CD14-positive monocyte (primary cell): ENCODE measurements around the gene EYA3. TPM values are rescaled to one million over a fixed set of nuclear protein-coding genes. Genes with fewer than 3 reads are reported as not detected.

ENCODE experiments used
- DNase-seq, 3 donors: peaks; one replicate each; pipeline ENCODE4 v3.0.0-alpha.2; 2011 to 2022
- H2AFZ ChIP-seq: 2 replicates; pipeline ENCODE4 v1.6.0; 2012; ENCODE audit warnings: mild to moderate bottlenecking, low read depth, low read length, inconsistent platforms; ENCODE audit not compliant: insufficient read depth, poor library complexity, severe bottlenecking
- H3K27ac ChIP-seq, 2 donors: 1 replicate in 1 of 2; 2 replicates in 1 of 2; pipeline ENCODE4 v1.5.1; 2012 to 2013; ENCODE audit warnings: low read length in 2 of 2, control low read depth in 1 of 2, inconsistent platforms in 1 of 2, low read depth in 1 of 2, mild to moderate bottlenecking in 1 of 2
- H3K27me3 ChIP-seq, 2 donors: one replicate each; pipeline versions ENCODE4 v1.6.0 to v1.6.1; 2011 to 2013; ENCODE audit warnings: low read length in 2 of 2; ENCODE audit not compliant: control insufficient read depth in 2 of 2, insufficient read depth in 2 of 2
- H3K36me3 ChIP-seq, 2 donors: replicated peaks in 1 of 2; 1 replicate in 1 of 2; 2 replicates in 1 of 2; pipeline versions ENCODE4 v1.5.1 to v1.6.1; 2012 to 2013; ENCODE audit warnings: low read length in 2 of 2, control low read depth in 1 of 2, inconsistent platforms in 1 of 2, mild to moderate bottlenecking in 1 of 2; ENCODE audit not compliant: insufficient read depth in 2 of 2, control insufficient read depth in 1 of 2
- H3K4me1 ChIP-seq, 2 donors: 1 replicate in 1 of 2; 2 replicates in 1 of 2; pipeline versions ENCODE4 v1.5.1 to v1.6.1; 2012 to 2013; ENCODE audit warnings: low read length in 2 of 2, control low read depth in 1 of 2, inconsistent platforms in 1 of 2, mild to moderate bottlenecking in 1 of 2, moderate library complexity in 1 of 2; ENCODE audit not compliant: insufficient read depth in 2 of 2, control insufficient read depth in 1 of 2
- H3K4me2 ChIP-seq: replicated peaks from 2 replicates; pipeline ENCODE3; 2012; ENCODE audit warnings: low read length, moderate library complexity, mild to moderate bottlenecking; ENCODE audit not compliant: poor library complexity, severe bottlenecking; ENCODE audit errors: extremely low read depth
- H3K4me3 ChIP-seq, 3 experiments: fragments of 200-600 bp in 1 of 3; sonication (generic) in 1 of 3; replicated peaks in 1 of 3; 1 replicate in 2 of 3; 2 replicates in 1 of 3; pipeline ENCODE4 v1.5.1; 2011 to 2013; ENCODE audit warnings: low read length in 3 of 3, mild to moderate bottlenecking in 3 of 3, control low read depth in 2 of 3, low read depth in 2 of 3, inconsistent platforms in 1 of 3, moderate library complexity in 1 of 3
- H3K79me2 ChIP-seq: 2 replicates; pipeline ENCODE4 v1.6.0; 2012; ENCODE audit warnings: mild to moderate bottlenecking, control low read depth, inconsistent platforms, low read length, moderate library complexity; ENCODE audit not compliant: insufficient read depth
- H3K9ac ChIP-seq: 2 replicates; pipeline ENCODE4 v1.6.0; 2017; ENCODE audit warnings: low read length, mild to moderate bottlenecking; ENCODE audit not compliant: insufficient read depth, poor library complexity, severe bottlenecking
- H3K9me3 ChIP-seq, 2 donors: replicated peaks in 1 of 2; 1 replicate in 1 of 2; 2 replicates in 1 of 2; pipeline versions ENCODE4 v1.5.1 to v1.6.1; 2012 to 2013; ENCODE audit warnings: low read length in 2 of 2, control low read depth in 1 of 2; ENCODE audit not compliant: control insufficient read depth in 1 of 2, insufficient read depth in 1 of 2
- H4K20me1 ChIP-seq: 2 replicates; pipeline ENCODE4 v1.6.0; 2012; ENCODE audit warnings: mild to moderate bottlenecking, low read length, control low read depth, moderate library complexity; ENCODE audit not compliant: insufficient read depth
- H3K27ac Mint-ChIP-seq, 7 donors: one replicate each; pipeline ENCODE4 v1.8.0; 2020; ENCODE audit warnings: mild to moderate bottlenecking in 7 of 7, mixed read lengths in 7 of 7, moderate library complexity in 6 of 7, inconsistent platforms in 2 of 7
- H3K27me3 Mint-ChIP-seq, 3 donors: one replicate each; pipeline ENCODE4 v1.8.0; 2021 to 2022; ENCODE audit warnings: low read depth in 3 of 3, mild to moderate bottlenecking in 3 of 3, mixed read lengths in 3 of 3, moderate library complexity in 3 of 3, inconsistent platforms in 1 of 3
- H3K36me3 Mint-ChIP-seq, 2 donors: one replicate each; pipeline ENCODE4 v1.8.0; 2020; ENCODE audit warnings: mixed read lengths in 2 of 2, inconsistent platforms in 1 of 2, mild to moderate bottlenecking in 1 of 2
- H3K4me1 Mint-ChIP-seq: one replicate; pipeline ENCODE4 v1.8.0; 2020; ENCODE audit warnings: mild to moderate bottlenecking, mixed read lengths
- H3K4me3 Mint-ChIP-seq, 2 donors: one replicate each; pipeline ENCODE4 v1.8.0; 2020; ENCODE audit warnings: mild to moderate bottlenecking in 2 of 2, mixed read lengths in 2 of 2, moderate library complexity in 1 of 2
- H3K9me3 Mint-ChIP-seq, 7 donors: one replicate each; pipeline ENCODE4 v1.8.0; 2020 to 2022; ENCODE audit warnings: mixed read lengths in 7 of 7, mild to moderate bottlenecking in 6 of 7, moderate library complexity in 6 of 7, inconsistent platforms in 2 of 7
- WGBS: methylation state at CpG from one replicate; pipeline ENCODE4 v1.1.5; 2013; ENCODE audit warnings: missing lambda C conversion rate; ENCODE audit not compliant: insufficient coverage; 5-methylcytosine and 5-hydroxymethylcytosine counted together
- intact Hi-C, 2 donors: fragments of 100-400 bp; cut with micrococcal nuclease; formaldehyde crosslinking; loops; one replicate each; pipeline versions ENCODE4 v1.15.0 to v1.15.1; 2023
- polyA plus RNA-seq, 3 donors: library from polyadenylated mRNA; depleted of rRNA in 1 of 3; unstranded in 2 of 3; stranded (reverse) in 1 of 3; fragments of 300-500 nt in 2 of 3; fragments of >200 nt in 1 of 3; fragmentation: Illumina TruSeq in 2 of 3; gene quantifications; 1 replicate in 2 of 3; 2 replicates in 1 of 3; pipeline ENCODE4 v1.2.3, GENCODE V29; 2012 to 2021
- TF ChIP-seq, protein P1 (sequence below): fragments of 200-600 bp; IDR thresholded peaks from one replicate; pipeline ENCODE4 v1.8.0; 2022; ENCODE audit warnings: antibody characterized with exemption, mild to moderate bottlenecking

EYA3 gene
- polyA plus RNA-seq, 3 donors: 3.3 to 21.1 (median 3.7) TPM

DNA sequence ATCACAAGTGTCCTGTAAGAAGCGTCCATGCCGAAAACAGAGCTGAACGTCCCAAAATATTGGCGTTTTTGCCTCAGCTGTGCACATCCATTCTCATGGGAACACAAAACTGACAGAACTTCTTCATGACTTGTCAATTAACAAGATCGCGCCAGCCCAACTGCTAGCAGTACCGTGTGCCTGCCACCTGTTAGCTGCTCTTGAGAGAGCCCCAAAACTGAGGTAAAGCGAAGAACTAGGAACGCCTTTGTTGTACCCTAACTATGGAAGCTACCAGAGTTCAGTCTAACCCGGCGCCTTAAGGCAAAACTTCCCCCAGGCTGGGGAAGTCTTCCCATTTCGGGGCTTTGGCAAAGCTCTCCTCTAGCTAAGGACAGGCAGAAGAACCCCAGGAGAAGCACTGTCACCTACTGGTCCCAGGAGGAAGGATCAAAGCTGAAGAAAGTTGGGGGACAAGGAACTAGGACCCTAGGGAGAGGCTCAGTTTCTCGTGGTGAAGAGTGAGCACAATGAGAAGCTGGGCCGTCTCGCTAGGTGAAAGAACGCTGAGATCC, 719 bp downstream of the EYA3 start:
- Mint-ChIP-seq H3K4me3 (peak overlapping the region; percentile 94 to 100), H3K27me3 (peaks cover 0 to 2% (median 0%) of the 10 kb centered on the region in 3 donors)
- WGBS: 5% methylated on average over 16 of the region's 16 CpGs

DNA sequence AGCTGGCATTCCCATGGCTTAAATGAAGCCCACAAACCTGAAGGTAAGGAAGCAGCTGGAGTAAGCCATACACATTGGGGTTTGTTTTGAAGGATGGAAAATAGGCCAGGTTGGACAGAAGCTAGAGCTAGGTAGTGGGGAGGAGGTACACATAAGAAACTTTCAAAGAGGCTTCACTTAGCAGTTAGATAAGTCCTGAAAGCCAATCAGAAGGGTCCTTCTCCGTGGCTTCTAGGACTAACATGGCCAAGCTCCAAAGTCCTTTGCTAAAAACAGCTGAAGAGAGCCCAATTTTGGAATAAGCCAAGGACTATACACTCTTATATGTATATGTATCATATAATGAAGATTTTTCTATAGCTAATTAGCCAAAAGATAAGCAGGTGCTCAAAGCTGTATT, 1.8 kb downstream of the EYA3 start:
- H3K9ac ChIP-seq: no peak overlapping the region
- no peak overlapping the region for H2AFZ ChIP-seq
- H3K27ac ChIP-seq: no peak overlapping the region
- H3K36me3 Mint-ChIP-seq: peaks cover 0 to 1% of the 10 kb centered on the region in 2 donors
- H3K4me1 ChIP-seq: peaks cover 22 to 24% of the 10 kb centered on the region in 2 donors
- no peak overlapping the region for H3K4me2 ChIP-seq
- no peaks in the 10 kb centered on the region for H3K9me3 ChIP-seq
- H3K9me3 Mint-ChIP-seq: no peaks in the 10 kb centered on the region
- H3K79me2 ChIP-seq: peaks cover 68% of the 10 kb centered on the region
- no peak overlapping the region for H3K27ac Mint-ChIP-seq
- H3K27me3 Mint-ChIP-seq: peaks cover 0 to 2% (median 0%) of the 10 kb centered on the region in 3 donors
- intact Hi-C loops: no loop called here
- TF ChIP-seq, protein P1, sequence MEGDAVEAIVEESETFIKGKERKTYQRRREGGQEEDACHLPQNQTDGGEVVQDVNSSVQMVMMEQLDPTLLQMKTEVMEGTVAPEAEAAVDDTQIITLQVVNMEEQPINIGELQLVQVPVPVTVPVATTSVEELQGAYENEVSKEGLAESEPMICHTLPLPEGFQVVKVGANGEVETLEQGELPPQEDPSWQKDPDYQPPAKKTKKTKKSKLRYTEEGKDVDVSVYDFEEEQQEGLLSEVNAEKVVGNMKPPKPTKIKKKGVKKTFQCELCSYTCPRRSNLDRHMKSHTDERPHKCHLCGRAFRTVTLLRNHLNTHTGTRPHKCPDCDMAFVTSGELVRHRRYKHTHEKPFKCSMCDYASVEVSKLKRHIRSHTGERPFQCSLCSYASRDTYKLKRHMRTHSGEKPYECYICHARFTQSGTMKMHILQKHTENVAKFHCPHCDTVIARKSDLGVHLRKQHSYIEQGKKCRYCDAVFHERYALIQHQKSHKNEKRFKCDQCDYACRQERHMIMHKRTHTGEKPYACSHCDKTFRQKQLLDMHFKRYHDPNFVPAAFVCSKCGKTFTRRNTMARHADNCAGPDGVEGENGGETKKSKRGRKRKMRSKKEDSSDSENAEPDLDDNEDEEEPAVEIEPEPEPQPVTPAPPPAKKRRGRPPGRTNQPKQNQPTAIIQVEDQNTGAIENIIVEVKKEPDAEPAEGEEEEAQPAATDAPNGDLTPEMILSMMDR: no peak
- H3K4me3 Mint-ChIP-seq: no peak overlapping the region
- H3K36me3 ChIP-seq: no peaks in the 10 kb centered on the region
- H4K20me1 ChIP-seq: peaks cover 19% of the 10 kb centered on the region
- H3K4me3 ChIP-seq: no peak overlapping the region
- peaks cover 27% of the 10 kb centered on the region for H3K4me1 Mint-ChIP-seq
- WGBS: no CpG with 5 or more reads among the region's 1 CpG
- no peak for DNase-seq
- no peaks in the 10 kb centered on the region for H3K27me3 ChIP-seq

More for the DNA sequence above, 719 bp downstream of the EYA3 start:
- H2AFZ ChIP-seq: peak overlapping the region; percentile 82
- no peaks in the 10 kb centered on the region for H3K9me3 ChIP-seq
- no peaks in the 10 kb centered on the region for H3K36me3 ChIP-seq
- H3K36me3 Mint-ChIP-seq: peaks cover 0 to 1% of the 10 kb centered on the region in 2 donors
- peak overlapping the region; percentile 96 to 99 (median 98) for H3K27ac Mint-ChIP-seq
- H3K4me2 ChIP-seq: peak overlapping the region; percentile 80
- H3K4me1 Mint-ChIP-seq: peaks cover 27% of the 10 kb centered on the region
- intact Hi-C loops: no loop called here
- H3K4me3 ChIP-seq: peak overlapping the region; percentile 54 to 76 (median 71)
- DNase-seq: peak in 2 of 3 donors; percentile 33 to 43
- peaks cover 57% of the 10 kb centered on the region for H3K79me2 ChIP-seq
- no peaks in the 10 kb centered on the region for H3K9me3 Mint-ChIP-seq
- peak overlapping the region; percentile 71 for H3K9ac ChIP-seq
- TF ChIP-seq, protein P1: no peak
- peak overlapping the region; percentile 88 to 91 for H3K27ac ChIP-seq
- peaks cover 22 to 25% of the 10 kb centered on the region in 2 donors for H3K4me1 ChIP-seq
- no peaks in the 10 kb centered on the region for H3K27me3 ChIP-seq
- H4K20me1 ChIP-seq: peaks cover 19% of the 10 kb centered on the region
